GM19467 (cell line): Measurements from ENCODE around the gene TTC28.
"Not testable (repeated sequence)": the region's sequence is repeated elsewhere in the genome, so short reads cannot be mapped to it uniquely, and the experiment has no call there.

ENCODE experiments used
- ATAC-seq: cut with Tn5 transposase; IDR thresholded peaks from one replicate; pipeline ENCODE4 v1.9.1; 2021; ENCODE audit warnings: mild to moderate bottlenecking, moderate library complexity; ENCODE audit not compliant: unreplicated experiment

Gene TTC28

DNA sequence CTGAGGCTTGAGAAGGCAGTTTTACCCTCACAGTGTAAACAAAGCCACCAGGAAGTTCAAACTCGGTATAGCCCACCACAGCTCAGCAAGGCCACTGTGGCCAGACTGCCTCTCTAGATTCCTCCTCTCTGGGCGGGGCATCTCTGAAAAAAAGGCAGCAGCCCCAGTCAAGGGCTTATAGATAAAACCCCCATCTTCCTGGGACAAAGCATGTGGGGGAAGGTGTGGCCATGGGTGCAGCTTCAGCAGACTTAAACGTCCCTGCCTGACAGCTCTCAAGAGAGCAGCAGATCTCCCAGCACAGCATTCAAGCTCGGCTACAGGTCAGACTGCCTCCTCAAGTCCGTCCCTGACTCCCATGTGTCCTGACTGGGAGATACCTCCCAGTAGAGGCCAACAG, 69.7 kb downstream of the TTC28 start:
- ATAC-seq, result no peak

DNA sequence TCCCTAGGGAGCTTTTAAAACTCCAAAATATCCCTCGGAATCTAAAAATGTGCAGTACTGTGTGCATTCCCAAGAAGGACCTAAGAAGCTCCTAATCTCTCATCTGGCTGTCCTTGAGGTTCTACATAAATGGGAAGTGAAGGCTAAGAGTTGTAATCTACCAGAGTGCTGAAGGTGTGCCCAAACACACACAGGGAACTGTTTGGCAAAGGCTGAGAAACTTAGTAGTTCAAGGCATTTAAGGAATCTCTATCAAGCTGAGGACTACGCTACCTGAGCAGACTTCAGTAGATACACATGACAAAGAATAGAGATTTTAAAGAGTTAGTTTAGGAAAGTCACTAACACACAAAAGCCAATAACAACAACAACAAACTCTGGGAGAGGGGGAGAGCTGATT, 71.1 kb downstream of the TTC28 start:
- no peak for ATAC-seq

- no peak for ATAC-seq
Observed at GRCh38 chr22:28607795-28608194, 71.8 kb downstream of the TTC28 start.

DNA sequence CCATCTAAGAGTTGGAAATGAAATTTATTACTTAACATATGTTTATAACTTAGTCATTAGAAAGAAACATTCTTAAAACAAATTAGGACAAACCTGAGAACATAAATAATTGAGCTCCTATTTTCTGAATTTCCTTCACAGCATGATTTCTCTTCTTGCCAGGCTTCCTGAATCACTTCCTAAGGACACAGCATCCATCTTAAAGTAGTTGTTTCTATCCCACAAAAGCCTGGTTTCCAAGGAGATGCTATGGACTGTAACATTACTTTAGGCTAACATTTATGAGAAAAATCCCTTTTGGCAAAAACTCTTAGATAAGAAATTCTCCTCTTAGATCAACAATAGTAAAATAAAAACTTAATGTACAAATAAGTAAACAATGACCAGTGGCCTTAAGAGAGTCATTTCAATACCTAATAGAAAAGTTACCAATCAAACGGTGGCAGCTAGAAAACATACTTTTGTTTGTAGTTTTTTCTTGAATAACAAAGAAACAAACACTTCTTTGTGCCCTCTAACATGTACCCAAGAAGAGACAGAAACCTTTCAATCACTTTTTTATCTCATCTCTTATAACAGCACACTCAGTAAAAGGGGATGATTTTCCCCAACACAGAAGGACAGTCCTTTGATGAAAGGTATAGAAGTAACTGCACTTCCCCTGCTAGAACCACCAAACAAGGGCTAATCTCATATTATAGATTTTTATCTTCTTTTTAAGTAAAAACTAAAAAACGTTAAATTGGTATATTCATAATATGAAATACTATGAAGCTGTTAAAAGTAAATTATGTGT, 74.5 kb downstream of the TTC28 start:
- ATAC-seq, result no peak

GRCh38 chr22:28601915-28602314, 77.7 kb downstream of the TTC28 start:
- ATAC-seq, result no peak

GRCh38 chr22:28600546-28601143, 79.0 kb downstream of the TTC28 start:
- ATAC-seq, result no peak

DNA sequence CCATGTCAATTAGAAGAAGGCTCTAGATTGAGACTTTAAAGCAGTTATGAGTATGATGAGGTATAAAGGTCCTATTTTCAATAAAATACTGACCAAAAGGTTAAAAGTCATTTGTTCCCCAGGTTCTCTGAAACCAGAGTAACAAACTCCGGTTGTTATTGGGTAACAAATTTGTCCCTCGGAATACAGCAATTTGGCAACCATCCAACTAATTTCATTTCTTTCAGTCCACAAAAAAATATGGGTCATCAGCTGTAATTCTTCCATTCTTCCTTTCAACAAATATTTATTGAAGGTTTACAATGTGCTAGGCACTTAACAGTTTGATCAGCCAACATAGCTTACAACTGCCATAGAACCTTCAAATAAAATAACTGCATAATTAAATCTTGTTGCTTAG, 79.9 kb downstream of the TTC28 start:
- no peak for ATAC-seq

GRCh38 chr22:28597665-28598064, 82.0 kb downstream of the TTC28 start:
- ATAC-seq, result no peak

DNA sequence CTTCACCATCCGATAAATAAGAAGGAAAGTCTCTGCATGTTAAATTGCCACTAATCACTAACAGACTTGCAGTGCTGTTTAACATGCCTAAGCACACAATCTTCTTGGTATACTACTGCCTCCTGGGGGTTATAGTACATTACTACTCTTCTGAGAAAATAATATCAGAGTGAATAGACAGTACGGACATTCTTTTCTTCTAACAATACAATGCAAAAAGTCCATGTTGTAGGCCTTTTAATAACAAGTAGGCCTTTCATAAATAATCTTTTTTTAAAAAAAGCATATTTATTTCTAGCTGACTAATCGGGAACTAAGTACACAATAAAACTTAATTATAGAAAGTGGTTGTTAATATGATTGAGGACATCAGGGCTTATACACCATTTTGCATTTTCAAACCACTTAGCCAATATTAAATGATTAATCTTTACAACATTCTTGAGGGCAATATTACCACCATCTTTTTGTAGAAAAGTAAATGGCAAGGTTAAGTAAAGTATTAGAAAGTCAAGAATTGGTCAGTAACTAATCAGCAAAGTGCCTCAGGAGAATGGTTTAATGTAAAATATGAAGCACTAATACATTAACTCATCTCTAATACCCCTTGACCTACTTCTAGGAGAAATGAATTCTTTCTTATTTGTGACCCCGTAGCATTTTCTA, 84.7 kb downstream of the TTC28 start:
- ATAC-seq, result no peak

DNA sequence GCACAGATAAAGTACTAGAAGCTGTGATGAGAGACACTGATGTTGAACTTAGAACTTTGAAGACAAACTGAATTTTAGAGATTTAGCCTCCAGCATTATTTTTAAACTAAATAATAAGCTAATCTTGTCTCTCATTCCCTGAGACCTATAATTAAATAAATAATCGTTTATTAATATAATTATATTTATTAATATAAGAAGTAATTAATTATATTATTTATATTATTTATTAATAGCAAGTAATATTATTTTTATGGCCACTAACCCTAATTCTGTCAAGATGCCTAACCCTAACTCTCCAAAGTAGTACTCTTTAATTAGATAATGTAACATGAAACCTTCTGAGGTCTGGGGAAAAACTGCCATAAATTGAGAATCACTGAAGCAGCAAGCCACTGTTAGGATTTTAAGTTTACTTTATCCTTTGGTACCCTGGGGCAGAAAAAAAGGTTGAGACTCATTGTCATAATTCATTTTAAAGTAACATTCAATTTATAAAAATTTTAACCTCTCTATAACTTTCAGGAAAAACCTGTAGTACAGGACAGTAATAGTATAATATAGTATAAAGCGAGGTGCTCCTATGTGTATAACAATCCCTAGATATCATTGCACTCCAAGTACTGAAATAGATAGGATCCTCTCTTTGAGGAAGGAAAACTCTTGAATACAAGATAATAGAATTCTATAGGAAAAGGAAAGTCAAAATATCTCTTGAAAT, 85.4 kb downstream of the TTC28 start:
- no peak for ATAC-seq

DNA sequence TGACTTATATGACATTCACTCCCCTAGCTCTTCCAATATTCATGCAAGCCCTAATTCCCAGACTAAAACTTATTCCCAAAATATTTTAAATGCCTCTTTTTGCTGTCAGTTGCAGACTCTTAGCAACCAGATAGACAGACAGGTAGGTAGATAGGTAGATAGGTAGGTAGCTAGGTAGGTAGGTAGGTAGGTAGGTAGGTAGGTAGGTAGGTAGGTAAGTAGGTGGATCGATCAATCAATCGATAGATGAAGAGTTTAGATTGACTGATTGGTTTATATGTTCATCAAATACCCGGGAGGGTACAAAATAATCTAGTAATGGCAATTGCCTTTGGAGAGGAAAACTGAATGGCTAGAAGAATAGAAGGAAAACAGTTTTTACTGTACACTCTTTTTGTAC, 86.3 kb downstream of the TTC28 start:
- ATAC-seq, result no peak

- no peak for ATAC-seq
Observed at GRCh38 chr22:28589102-28589750, 90.4 kb downstream of the TTC28 start.

DNA sequence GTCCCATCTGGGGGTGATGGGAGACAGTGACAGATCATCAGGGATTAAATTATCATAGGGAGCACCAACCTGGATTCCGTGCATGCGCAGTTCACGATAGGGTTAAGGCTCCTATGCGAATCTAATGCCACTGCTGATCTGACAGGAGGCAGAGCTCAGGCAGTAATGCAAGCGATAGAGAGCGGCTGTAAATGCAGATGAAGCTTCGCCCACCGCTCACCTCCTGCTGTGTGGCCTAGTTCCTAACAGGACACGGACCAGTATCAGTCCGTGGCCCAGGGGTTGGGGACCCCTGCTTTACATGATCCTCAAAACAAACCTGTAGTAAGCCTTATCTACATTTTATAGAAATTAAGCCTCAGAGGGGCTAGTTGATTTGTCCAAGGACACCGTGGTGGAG, 94.3 kb downstream of the TTC28 start:
- no peak for ATAC-seq

GRCh38 chr22:28582806-28583205, 96.8 kb downstream of the TTC28 start:
- no peak for ATAC-seq

GRCh38 chr22:28581016-28581415, 98.6 kb downstream of the TTC28 start:
- ATAC-seq, result no peak

DNA sequence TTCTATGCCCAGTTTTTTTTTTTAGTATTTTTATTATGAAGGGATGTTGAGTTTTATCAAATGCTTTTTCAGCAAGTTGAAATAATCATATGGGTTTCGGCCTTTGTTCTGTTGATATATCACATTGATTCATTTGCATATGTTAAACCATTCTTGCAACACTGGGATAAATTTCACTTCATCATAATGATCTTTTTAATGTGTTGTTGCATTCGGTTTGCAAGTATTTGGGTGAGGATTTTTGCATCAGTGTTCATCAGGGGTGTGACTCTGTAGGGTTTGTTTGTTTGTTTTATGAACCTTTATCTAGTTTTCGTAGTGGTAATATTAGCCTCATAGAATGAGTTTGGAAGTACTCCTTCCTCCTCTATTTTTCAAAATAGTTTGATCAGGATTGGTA, 103.5 kb downstream of the TTC28 start:
- no peak for ATAC-seq

GRCh38 chr22:28574159-28574788, 105.4 kb downstream of the TTC28 start:
- ATAC-seq, result no peak

DNA sequence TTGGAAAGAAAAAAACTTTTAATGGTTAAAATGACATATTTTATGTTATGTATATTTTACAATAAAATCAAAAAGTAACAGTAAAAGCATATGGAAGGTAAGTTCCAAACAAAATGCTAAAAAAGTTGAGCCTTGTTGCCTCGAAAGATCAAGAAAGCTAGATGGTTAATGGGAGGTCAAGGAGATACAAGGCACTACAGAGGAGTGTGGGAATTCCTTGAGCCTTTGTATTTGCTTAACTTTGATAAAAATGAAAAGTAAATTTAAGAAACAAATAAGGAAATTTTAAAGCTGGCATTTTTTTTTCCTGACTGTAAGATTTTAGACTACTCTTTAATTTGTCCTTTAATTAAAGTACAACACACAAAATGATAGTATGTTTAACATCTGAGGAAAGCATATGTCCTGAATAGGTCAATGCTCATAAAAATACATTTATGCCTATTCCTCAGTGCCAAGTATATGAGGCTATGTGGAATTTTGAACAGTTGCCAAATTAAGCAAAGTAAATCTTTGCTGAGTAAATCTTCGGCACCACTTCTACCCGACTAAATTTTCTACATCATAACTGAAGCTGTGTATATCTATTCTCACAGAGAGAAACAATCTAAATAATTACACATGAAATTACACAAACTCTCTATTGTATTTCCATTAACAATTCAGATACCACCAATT, 108.8 kb downstream of the TTC28 start:
- no peak for ATAC-seq

DNA sequence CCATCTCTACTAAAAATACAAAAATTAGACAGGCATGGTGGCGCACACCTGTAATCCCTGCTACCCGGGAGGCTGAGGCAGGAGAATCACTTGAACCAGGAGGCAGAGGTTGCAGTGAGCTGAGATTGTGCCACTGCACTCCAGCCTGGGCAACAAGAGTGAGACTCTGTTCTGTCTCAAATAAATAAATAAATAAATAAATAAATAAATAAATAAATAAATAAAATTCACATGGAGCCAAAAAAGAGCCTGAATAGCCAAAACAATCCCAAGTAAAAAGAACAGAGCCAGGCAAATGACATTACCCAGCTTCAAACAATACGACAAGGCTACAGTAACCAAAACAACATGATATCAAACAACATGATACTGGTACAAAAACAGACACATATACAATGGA, 110.7 kb downstream of the TTC28 start:
- not testable (repeated sequence) for ATAC-seq

DNA sequence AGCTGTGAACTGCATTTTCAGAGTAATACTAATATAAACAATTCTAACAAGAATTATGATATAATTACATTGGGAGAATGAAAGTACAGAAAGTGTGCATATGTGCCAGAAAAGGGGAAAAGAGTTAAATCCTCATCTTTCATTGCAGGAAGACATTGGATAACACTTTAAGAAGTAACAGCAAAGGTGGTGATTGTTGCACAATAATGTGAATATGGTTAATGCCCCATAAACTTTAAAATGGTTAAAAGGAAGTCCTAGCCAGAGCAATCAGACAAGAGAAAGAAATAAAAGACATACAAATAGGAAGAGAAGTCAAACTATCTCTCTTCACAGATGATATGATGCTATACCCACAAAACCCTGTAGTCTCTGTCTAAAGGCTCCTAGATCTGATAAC, 111.5 kb downstream of the TTC28 start:
- ATAC-seq, result no peak
